BE2C (cell line): ENCODE results near the gene CHCHD6.
"Not testable (repeated sequence)": the region's sequence is repeated elsewhere in the genome, so short reads cannot be mapped to it uniquely, and the experiment has no call there.

ENCODE experiments used
- DNase-seq: peaks from one replicate; pipeline ENCODE4 v3.0.0-alpha.2; 2020
- H3K27me3 ChIP-seq: fragments of 250-450 bp; sonication (Bioruptor Pico); 2 replicates; pipeline ENCODE4 v1.5.1; 2020; ENCODE audit warnings: mild to moderate bottlenecking
- H3K36me3 ChIP-seq: fragments of 250-450 bp; sonication (Bioruptor Pico); 2 replicates; pipeline ENCODE4 v1.5.1; 2020; ENCODE audit warnings: mild to moderate bottlenecking
- H3K4me1 ChIP-seq: fragments of 250-450 bp; sonication (Bioruptor Pico); 2 replicates; pipeline ENCODE4 v1.5.1; 2020
- H3K4me3 ChIP-seq: 2 replicates; pipeline ENCODE4 v1.5.1; 2011; ENCODE audit warnings: low read depth, low read length
- H3K9me3 ChIP-seq: fragments of 250-450 bp; sonication (Bioruptor Pico); 2 replicates; pipeline ENCODE4 v1.5.1; 2020
- CTCF ChIP-seq: IDR thresholded peaks from 2 replicates; pipeline ENCODE4 v1.5.1; 2012; ENCODE audit warnings: mild to moderate bottlenecking, low read depth, low read length

CHCHD6 gene

DNA sequence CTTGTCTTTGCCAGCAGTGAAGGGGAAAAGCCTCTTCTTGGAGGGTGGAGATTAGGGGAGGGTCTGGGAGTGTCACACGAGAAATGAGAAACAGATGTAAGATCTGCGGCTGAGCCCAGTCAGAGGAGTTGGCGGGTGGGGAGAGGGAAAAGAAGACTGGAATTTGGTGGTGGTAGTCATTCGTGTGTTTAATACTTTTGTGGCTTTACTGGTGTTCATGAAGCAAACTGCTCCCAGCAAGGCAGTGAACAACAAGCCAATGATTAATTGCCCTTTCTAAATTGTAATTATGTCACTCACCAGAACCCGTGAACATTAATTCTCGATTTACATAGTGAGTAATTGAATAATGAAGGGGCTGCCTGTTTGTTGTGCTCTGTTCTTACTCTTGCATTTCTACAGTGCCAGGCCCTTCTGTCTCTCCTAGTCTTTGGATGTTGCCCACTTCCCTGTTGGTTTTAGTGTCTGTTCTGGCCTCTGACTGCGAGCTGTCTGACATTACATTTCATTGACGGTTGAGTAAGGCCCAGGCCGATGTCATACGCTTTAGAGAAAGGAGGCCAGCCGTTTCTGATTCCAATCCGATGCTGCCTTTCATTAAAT lies 78.0 kb downstream of the CHCHD6 start:
- no peak for TF ChIP-seq CTCF
- Histone ChIP-seq H3K9me3 (no peaks in the 10 kb centered on the region), H3K36me3 (no peaks in the 10 kb centered on the region), H3K27me3 (no peaks in the 10 kb centered on the region), H3K4me1 (no peaks in the 10 kb centered on the region; the same call in 1 of the 2 replicates), H3K4me3 (no peak overlapping the region)
- no peak for DNase-seq

DNA sequence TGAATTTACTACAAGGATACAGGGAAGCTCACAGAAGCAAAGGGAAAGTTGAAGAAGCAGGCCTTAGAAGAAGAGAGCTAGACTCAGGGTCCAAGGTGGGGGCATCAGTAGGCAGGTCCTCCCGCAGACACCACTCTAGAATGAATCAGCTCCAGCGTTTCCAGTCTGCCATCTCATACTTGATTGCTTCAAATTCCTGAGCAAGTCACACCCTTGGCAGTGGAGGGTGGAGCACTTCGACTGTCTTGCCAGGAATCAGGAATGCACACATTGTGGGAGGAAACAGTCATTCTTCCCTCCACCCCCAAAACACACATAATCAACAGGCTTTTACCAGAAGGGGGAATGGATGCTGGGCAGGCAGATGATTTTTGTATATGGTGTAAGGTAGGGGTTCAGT lies 78.5 kb downstream of the CHCHD6 start:
- TF ChIP-seq CTCF: no peak
- DNase-seq: no peak
- H3K9me3 ChIP-seq: no peaks in the 10 kb centered on the region
- no peaks in the 10 kb centered on the region for H3K27me3 ChIP-seq
- H3K4me1 ChIP-seq: no peaks in the 10 kb centered on the region; the same call in 1 of the 2 replicates
- no peak overlapping the region for H3K4me3 ChIP-seq
- H3K36me3 ChIP-seq: no peaks in the 10 kb centered on the region

GRCh38 chr3:126784254-126784653 lies 80.2 kb downstream of the CHCHD6 start:
- TF ChIP-seq CTCF: no peak
- no peak for DNase-seq

DNA sequence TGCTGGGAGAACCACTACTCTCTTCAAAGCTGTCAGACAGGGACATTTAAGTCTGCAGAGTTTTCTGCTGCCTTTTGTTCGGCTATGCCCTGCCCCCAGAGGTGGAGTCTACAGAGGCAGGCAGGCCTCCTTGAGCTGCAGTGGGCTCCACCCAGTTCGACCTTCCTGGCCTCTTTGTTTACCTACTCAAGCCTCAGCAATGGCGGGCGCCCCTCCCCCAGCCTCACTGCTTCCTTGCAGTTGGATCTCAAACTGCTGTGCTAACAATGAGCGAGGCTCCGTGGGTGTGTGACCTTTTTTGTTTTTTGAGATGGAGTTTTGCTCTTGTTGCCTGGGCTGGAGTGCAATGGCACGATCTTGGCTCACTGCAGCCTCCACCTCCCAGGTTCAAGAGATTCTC lies 87.3 kb downstream of the CHCHD6 start:
- not testable (repeated sequence) for DNase-seq, H3K27me3 ChIP-seq, H3K36me3 ChIP-seq

More at GRCh38 chr3:126784254-126784653, 80.2 kb downstream of the CHCHD6 start:
- no peak overlapping the region for H3K4me3 ChIP-seq
- no peaks in the 10 kb centered on the region; the same call in 1 of the 2 replicates for H3K4me1 ChIP-seq
- no peaks in the 10 kb centered on the region for H3K36me3 ChIP-seq
- H3K27me3 ChIP-seq: no peaks in the 10 kb centered on the region
- no peaks in the 10 kb centered on the region for H3K9me3 ChIP-seq

GRCh38 chr3:126792998-126793397 lies 89.0 kb downstream of the CHCHD6 start:
- no peak overlapping the region for H3K4me3 ChIP-seq
- no peaks in the 10 kb centered on the region for H3K4me1 ChIP-seq
- no peaks in the 10 kb centered on the region for H3K36me3 ChIP-seq
- H3K9me3 ChIP-seq: no peaks in the 10 kb centered on the region
- DNase-seq: no peak
- H3K27me3 ChIP-seq: no peaks in the 10 kb centered on the region
- TF ChIP-seq CTCF: no peak

More for the DNA sequence above, 87.3 kb downstream of the CHCHD6 start:
- not testable (repeated sequence) for H3K4me1 ChIP-seq, H3K4me3 ChIP-seq, H3K9me3 ChIP-seq

DNA sequence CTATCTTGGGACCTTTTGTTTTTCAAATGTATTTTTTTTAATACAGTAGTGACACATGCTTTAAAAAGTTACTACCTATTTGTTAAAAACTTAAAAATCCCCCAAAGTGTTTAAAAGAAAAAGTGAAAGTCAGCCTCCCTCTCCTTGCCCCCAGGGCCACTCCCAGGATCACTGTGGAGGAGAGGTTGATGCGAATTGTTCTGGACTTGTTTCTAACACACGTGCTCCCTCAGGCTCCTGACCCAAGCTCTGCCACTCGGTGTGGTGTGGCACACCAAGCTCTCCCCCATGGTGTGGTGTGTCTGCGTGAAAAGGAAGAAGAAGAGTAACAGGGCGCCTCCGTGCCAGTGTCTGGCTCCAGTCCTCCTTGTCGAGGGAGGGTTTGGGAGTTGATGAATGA lies 93.5 kb downstream of the CHCHD6 start:
- DNase-seq: no peak
- H3K36me3 ChIP-seq: no peaks in the 10 kb centered on the region
- no peaks in the 10 kb centered on the region for H3K27me3 ChIP-seq
- no peaks in the 10 kb centered on the region for H3K4me1 ChIP-seq
- peaks cover 11% of the 10 kb centered on the region for H3K9me3 ChIP-seq
- no peak overlapping the region for H3K4me3 ChIP-seq
- TF ChIP-seq CTCF: no peak
